OCI-LY7 (cell line): Measurements from ENCODE around the gene C9orf72.

ENCODE experiments used
- EZH2phosphoT487 ChIP-seq: fragments of 200-600 bp; sonication (generic); IDR thresholded peaks from 2 replicates; pipeline ENCODE4 v1.6.1; 2018; ENCODE audit warnings: low read depth, borderline replicate concordance, mild to moderate bottlenecking, mixed run types, antibody characterized with exemption, low read length, moderate library complexity, mixed read lengths
- TF ChIP-seq, protein P1 (sequence below): fragments of 200-600 bp; sonication (generic); conservative IDR thresholded peaks from 2 replicates; pipeline ENCODE4 v1.5.1; 2014; ENCODE audit warnings: mild to moderate bottlenecking, antibody characterized with exemption, low read length, moderate library complexity, mixed read lengths

DNA sequence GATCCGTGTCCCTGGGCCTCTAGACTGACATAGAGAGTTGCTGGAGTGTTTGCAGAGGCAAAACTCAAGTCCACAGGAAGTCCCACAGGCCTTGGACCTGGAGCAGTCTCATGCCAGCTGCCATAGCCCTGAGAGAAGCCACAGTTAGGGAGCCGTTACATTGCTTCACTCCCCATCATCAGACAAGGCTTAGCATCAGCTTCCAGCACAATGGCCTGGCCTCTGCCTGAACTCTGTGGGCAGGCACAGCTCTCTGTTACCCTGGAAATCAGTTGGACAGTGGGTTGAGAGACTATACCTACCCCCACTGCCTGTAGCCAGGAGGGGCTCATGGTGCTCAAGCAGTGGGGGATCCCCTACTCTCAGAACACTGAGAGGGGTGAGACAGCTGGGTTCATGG lies 16.2 kb upstream of the C9orf72 start:
- TF ChIP-seq, protein P1, sequence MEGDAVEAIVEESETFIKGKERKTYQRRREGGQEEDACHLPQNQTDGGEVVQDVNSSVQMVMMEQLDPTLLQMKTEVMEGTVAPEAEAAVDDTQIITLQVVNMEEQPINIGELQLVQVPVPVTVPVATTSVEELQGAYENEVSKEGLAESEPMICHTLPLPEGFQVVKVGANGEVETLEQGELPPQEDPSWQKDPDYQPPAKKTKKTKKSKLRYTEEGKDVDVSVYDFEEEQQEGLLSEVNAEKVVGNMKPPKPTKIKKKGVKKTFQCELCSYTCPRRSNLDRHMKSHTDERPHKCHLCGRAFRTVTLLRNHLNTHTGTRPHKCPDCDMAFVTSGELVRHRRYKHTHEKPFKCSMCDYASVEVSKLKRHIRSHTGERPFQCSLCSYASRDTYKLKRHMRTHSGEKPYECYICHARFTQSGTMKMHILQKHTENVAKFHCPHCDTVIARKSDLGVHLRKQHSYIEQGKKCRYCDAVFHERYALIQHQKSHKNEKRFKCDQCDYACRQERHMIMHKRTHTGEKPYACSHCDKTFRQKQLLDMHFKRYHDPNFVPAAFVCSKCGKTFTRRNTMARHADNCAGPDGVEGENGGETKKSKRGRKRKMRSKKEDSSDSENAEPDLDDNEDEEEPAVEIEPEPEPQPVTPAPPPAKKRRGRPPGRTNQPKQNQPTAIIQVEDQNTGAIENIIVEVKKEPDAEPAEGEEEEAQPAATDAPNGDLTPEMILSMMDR = no peak
- TF ChIP-seq EZH2phosphoT487 = no peak
